ENCODE data around the gene SLC2A4RG. TPM values are rescaled to one million over a fixed set of nuclear protein-coding genes. Genes with fewer than 3 reads are reported as not detected.

The SLC2A4RG gene
- total RNA-seq, 4 donors from 2014 or later: 26.3 to 50.2 (median 47.7) TPM

DNA sequence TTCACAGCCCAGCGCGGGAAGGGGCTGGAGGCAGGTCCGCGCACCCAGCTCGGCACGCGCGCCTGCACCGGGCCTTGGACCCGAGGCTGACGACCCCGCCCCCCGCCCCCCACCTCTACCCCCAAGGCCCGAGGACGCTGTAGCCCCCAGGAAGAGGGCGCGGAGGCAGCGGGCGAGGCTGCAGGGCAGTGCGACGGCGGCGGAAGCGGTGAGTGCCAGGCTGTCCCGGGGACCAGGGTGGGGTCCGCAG, 2.0 kb upstream of the SLC2A4RG start:
- in situ Hi-C loops (cut with MboI; ENCODE audit: low pct_ligation_motif_present in 1 of 4, low pct_unique_long_range_greater_than_20kb in 1 of 4, low sequenced_read_pairs in 3 of 4) (no loop called here), intact Hi-C loops (cut with DNase I; ENCODE audit: low total_unique reads) (no loop called here)
- TF ChIP-seq EP300 (IDR thresholded peaks at IDR 0.05; ENCODE audit: low read depth): no peak
- TF ChIP-seq POLR2AphosphoS5 (IDR thresholded peaks at IDR 0.05): no peak
- TF ChIP-seq CTCF (IDR thresholded peaks at IDR 0.05): no peak
- no peak for TF ChIP-seq POLR2A (IDR thresholded peaks at IDR 0.05)
- Histone ChIP-seq H3K27ac (peak overlapping the region; percentile 59 to 93 (median 82)), H3K4me3 (peak overlapping the region; percentile 9 to 52 (median 26)), H3K4me1 (peaks cover 39 to 56% (median 48%) of the 10 kb centered on the region in 4 donors), H3K9me3 (no peaks in the 10 kb centered on the region), H3K36me3 (no peaks in the 10 kb centered on the region), H3K27me3 (no peaks in the 10 kb centered on the region)
- DNase-seq: no peak
- WGBS, 2 donors (ENCODE audit: low coverage in 1 of 2): 2% methylated on average over 7 of the region's 26 CpGs; no CpG with 5 or more reads in 1 of the 2 donors

DNA sequence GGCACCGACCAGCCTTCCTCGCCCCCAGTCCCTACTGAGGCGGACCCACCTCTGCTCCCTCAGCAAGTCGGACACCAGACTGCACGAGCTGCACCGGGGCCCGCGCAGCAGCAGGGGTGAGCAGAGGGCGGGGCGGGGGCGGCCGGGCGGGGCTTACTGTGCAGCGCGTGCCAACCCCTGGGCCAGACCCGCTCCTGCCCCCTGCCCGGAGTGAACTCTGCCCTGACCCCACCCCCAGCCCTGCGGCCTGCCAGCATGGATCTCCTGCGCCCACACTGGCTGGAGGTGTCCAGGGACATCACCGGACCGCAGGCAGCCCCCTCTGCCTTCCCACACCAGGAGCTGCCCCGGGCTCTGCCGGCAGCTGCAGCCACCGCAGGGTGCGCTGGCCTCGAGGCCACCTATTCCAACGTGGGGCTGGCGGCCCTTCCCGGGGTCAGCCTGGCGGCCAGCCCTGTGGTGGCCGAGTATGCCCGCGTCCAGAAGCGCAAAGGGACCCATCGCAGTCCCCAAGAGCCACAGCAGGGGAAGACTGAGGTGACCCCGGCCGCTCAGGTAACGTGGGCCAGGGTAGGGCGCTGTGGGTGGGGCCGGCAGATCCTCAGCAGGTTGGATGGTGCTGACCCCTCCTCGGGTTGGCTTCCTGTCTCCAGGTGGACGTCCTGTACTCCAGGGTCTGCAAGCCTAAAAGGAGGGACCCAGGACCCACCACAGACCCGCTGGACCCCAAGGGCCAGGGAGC, 1.5 kb upstream of the SLC2A4RG start:
- peak overlapping the region; percentile 9 to 52 (median 26) for H3K4me3 ChIP-seq

DNA sequence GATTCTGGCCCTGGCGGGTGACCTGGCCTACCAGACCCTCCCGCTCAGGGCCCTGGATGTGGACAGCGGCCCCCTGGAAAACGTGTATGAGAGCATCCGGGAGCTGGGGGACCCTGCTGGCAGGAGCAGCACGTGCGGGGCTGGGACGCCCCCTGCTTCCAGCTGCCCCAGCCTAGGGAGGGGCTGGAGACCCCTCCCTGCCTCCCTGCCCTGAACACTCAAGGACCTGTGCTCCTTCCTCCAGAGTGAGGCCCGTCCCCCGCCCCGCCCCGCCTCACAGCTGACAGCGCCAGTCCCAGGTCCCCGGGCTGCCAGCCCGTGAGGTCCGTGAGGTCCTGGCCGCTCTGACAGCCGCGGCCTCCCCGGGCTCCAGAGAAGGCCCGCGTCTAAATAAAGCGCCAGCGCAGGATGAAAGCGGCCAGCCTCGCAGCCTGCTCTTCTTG, 868 bp upstream of the SLC2A4RG start:
- Histone ChIP-seq H3K4me3 (peak overlapping the region; percentile 30 to 52 (median 43)), H3K4me1 (peaks cover 39 to 56% (median 48%) of the 10 kb centered on the region in 4 donors), H3K36me3 (no peaks in the 10 kb centered on the region), H3K27ac (peak overlapping the region; percentile 77 to 93 (median 87)), H3K27me3 (no peaks in the 10 kb centered on the region), H3K9me3 (no peaks in the 10 kb centered on the region)
- in situ Hi-C loops (cut with MboI; ENCODE audit: low pct_ligation_motif_present in 1 of 4, low pct_unique_long_range_greater_than_20kb in 1 of 4, low sequenced_read_pairs in 3 of 4) (no loop called here), intact Hi-C loops (cut with DNase I; ENCODE audit: low total_unique reads) (no loop called here)
- DNase-seq: peak; percentile 80
- no peak for TF ChIP-seq CTCF (IDR thresholded peaks at IDR 0.05)
- TF ChIP-seq POLR2A (IDR thresholded peaks at IDR 0.05): peak; percentile 7
- WGBS, 2 donors (ENCODE audit: low coverage in 1 of 2): 30% methylated on average over 25 of the region's 26 CpGs; no CpG with 5 or more reads in 1 of the 2 donors

More for the DNA sequence above, 1.5 kb upstream of the SLC2A4RG start:
- Histone ChIP-seq H3K9me3 (no peaks in the 10 kb centered on the region), H3K36me3 (no peaks in the 10 kb centered on the region), H3K4me1 (peaks cover 39 to 56% (median 48%) of the 10 kb centered on the region in 4 donors), H3K27ac (peak overlapping the region; percentile 77 to 93 (median 87)), H3K27me3 (no peaks in the 10 kb centered on the region)
- DNase-seq: peak; percentile 52
- in situ Hi-C loops (cut with MboI; ENCODE audit: low pct_ligation_motif_present in 1 of 4, low pct_unique_long_range_greater_than_20kb in 1 of 4, low sequenced_read_pairs in 3 of 4) (no loop called here), intact Hi-C loops (cut with DNase I; ENCODE audit: low total_unique reads) (no loop called here)
- 15% methylated on average over 28 of the region's 43 CpGs; no CpG with 5 or more reads in 1 of the 2 donors for WGBS, 2 donors (ENCODE audit: low coverage in 1 of 2)
- TF ChIP-seq CTCF (IDR thresholded peaks at IDR 0.05): no peak
- TF ChIP-seq POLR2A (IDR thresholded peaks at IDR 0.05): no peak
- no peak for TF ChIP-seq EP300 (IDR thresholded peaks at IDR 0.05; ENCODE audit: low read depth)

GRCh38 chr20:63740070-63740626, 572 bp downstream of the SLC2A4RG start:
- intact Hi-C loops (cut with DNase I; ENCODE audit: low total_unique reads) (no loop called here), in situ Hi-C loops (cut with MboI; ENCODE audit: low pct_ligation_motif_present in 1 of 4, low pct_unique_long_range_greater_than_20kb in 1 of 4, low sequenced_read_pairs in 3 of 4) (no loop called here)
- TF ChIP-seq POLR2AphosphoS5 (IDR thresholded peaks at IDR 0.05): no peak
- TF ChIP-seq EP300 (IDR thresholded peaks at IDR 0.05; ENCODE audit: low read depth): no peak
- no peak for TF ChIP-seq POLR2A (IDR thresholded peaks at IDR 0.05)
- no peak for TF ChIP-seq CTCF (IDR thresholded peaks at IDR 0.05)
- no peaks in the 10 kb centered on the region for H3K36me3 ChIP-seq
- peak overlapping the region; percentile 9 to 72 (median 53) for H3K4me3 ChIP-seq
- DNase-seq: peak; percentile 52
- H3K27me3 ChIP-seq: no peaks in the 10 kb centered on the region
- peaks cover 39 to 56% (median 48%) of the 10 kb centered on the region in 4 donors for H3K4me1 ChIP-seq
- peak overlapping the region; percentile 89 to 98 (median 91) for H3K27ac ChIP-seq
- WGBS, 2 donors (ENCODE audit: low coverage in 1 of 2): 1% methylated on average over 54 of the region's 80 CpGs; no CpG with 5 or more reads in 1 of the 2 donors
- no peaks in the 10 kb centered on the region for H3K9me3 ChIP-seq
